Lower lobe of right lung (tissue), 2 donors: ENCODE measurements around the gene RPL10. TPM values are rescaled to one million over a fixed set of nuclear protein-coding genes. Genes with fewer than 3 reads are reported as not detected.
A peak's percentile ranks its signal among the peaks of the same experiment; 100 is the strongest.

Source experiments
- ATAC-seq, 2 donors: fragments of 200-7000 bp; cut with Tn5 transposase; one replicate each; pipeline ENCODE4 v1.9.1; 2020 to 2022; ENCODE audit warnings: mild to moderate bottlenecking in 2 of 2, moderate library complexity in 2 of 2
- DNase-seq: peaks from one replicate; pipeline ENCODE4 v3.0.0-alpha.2; 2020
- H3K27ac ChIP-seq: fragments of 200-600 bp; one replicate; pipeline ENCODE4 v1.8.0; 2022
- H3K27me3 ChIP-seq: fragments of 200-600 bp; one replicate; pipeline ENCODE4 v1.8.0; 2022; ENCODE audit warnings: low read depth
- H3K36me3 ChIP-seq: fragments of 200-600 bp; one replicate; pipeline ENCODE4 v1.8.0; 2022; ENCODE audit warnings: mild to moderate bottlenecking
- H3K4me1 ChIP-seq: fragments of 200-600 bp; one replicate; pipeline ENCODE4 v1.8.0; 2022
- H3K4me3 ChIP-seq: fragments of 200-600 bp; one replicate; pipeline ENCODE4 v1.8.0; 2022; ENCODE audit warnings: mild to moderate bottlenecking
- H3K9me3 ChIP-seq: fragments of 200-600 bp; one replicate; pipeline ENCODE4 v1.8.0; 2022
- CTCF ChIP-seq: fragments of 200-600 bp; IDR thresholded peaks from one replicate; pipeline ENCODE4 v1.8.0; 2022; ENCODE audit warnings: antibody characterized with exemption, mild to moderate bottlenecking
- intact Hi-C: fragments of 100-400 bp; cut with DNase I; formaldehyde crosslinking; loops from one replicate; pipeline ENCODE4 v1.11.0; 2022
- total RNA-seq: library from RNA; stranded (reverse); fragmentation: NEBNext Ultra II Directional; extraction: Animal tissue kit (Norgen Biotek cat#: 25700); gene quantifications from one replicate; pipeline ENCODE4 v1.2.1, GENCODE V29; 2021
- donor health status: DM: no; HTN: yes; CAD: no; lungs with severe emphysema.

RPL10 gene
- total RNA-seq, 1 donor from 2014 or later, result 2,678 TPM

- TF ChIP-seq CTCF, result no peak
- Histone ChIP-seq H3K27ac (no peak overlapping the region), H3K27me3 (no peaks in the 10 kb centered on the region), H3K4me1 (peaks cover 25% of the 10 kb centered on the region), H3K36me3 (peaks cover 35% of the 10 kb centered on the region), H3K4me3 (peak overlapping the region; percentile 11), H3K9me3 (no peaks in the 10 kb centered on the region)
- intact Hi-C loops, result no loop called here
- DNase-seq (peak; percentile 75), ATAC-seq (peak; percentile 6 to 40)
Observed at GRCh38 chrX:154431341-154431740, 33.2 kb downstream of the RPL10 start.

GRCh38 chrX:154432210-154432609, 34.0 kb downstream of the RPL10 start:
- no peak for TF ChIP-seq CTCF
- DNase-seq, result no peak
- intact Hi-C loops, result no loop called here
- no peaks in the 10 kb centered on the region for H3K27me3 ChIP-seq
- H3K4me1 ChIP-seq, result peaks cover 23% of the 10 kb centered on the region
- peaks cover 35% of the 10 kb centered on the region for H3K36me3 ChIP-seq
- no peak overlapping the region for H3K4me3 ChIP-seq
- no peak overlapping the region for H3K27ac ChIP-seq
- ATAC-seq, result no peak
- H3K9me3 ChIP-seq, result no peaks in the 10 kb centered on the region

- intact Hi-C loops, result no loop called here
- no peak overlapping the region for H3K27ac ChIP-seq
- no peak for TF ChIP-seq CTCF
- H3K9me3 ChIP-seq, result no peaks in the 10 kb centered on the region
- H3K4me1 ChIP-seq, result peaks cover 21% of the 10 kb centered on the region
- peaks cover 35% of the 10 kb centered on the region for H3K36me3 ChIP-seq
- DNase-seq (no peak), ATAC-seq (no peak)
- no peaks in the 10 kb centered on the region for H3K27me3 ChIP-seq
- no peak overlapping the region for H3K4me3 ChIP-seq
Observed at GRCh38 chrX:154433605-154434004, 35.4 kb downstream of the RPL10 start.

GRCh38 chrX:154434394-154435168, 36.4 kb downstream of the RPL10 start:
- Histone ChIP-seq H3K4me1 (peaks cover 23% of the 10 kb centered on the region), H3K27me3 (no peaks in the 10 kb centered on the region), H3K27ac (no peak overlapping the region), H3K36me3 (peaks cover 38% of the 10 kb centered on the region), H3K4me3 (no peak overlapping the region), H3K9me3 (no peaks in the 10 kb centered on the region)
- DNase-seq (no peak), ATAC-seq (no peak)
- no peak for TF ChIP-seq CTCF
- intact Hi-C loops, result no loop called here

- DNase-seq (no peak), ATAC-seq (no peak)
- Histone ChIP-seq H3K9me3 (no peaks in the 10 kb centered on the region), H3K27me3 (no peaks in the 10 kb centered on the region), H3K4me1 (peaks cover 16% of the 10 kb centered on the region), H3K27ac (no peak overlapping the region), H3K36me3 (peaks cover 45% of the 10 kb centered on the region), H3K4me3 (no peak overlapping the region)
- TF ChIP-seq CTCF, result no peak
- intact Hi-C loops, result no loop called here
Observed at GRCh38 chrX:154435171-154435733, 37.1 kb downstream of the RPL10 start.
